HG02870 (cell line): ENCODE data around the gene ZNF30.
"Not testable (repeated sequence)": the region's sequence is repeated elsewhere in the genome, so short reads cannot be mapped to it uniquely, and the experiment has no call there.

Experiments used
- ATAC-seq: cut with Tn5 transposase; IDR thresholded peaks from one replicate; pipeline ENCODE4 v1.9.1; 2021; ENCODE audit warnings: mild to moderate bottlenecking, moderate library complexity; ENCODE audit not compliant: unreplicated experiment

Gene ZNF30

GRCh38 chr19:34960103-34960805, 33.6 kb downstream of the ZNF30 start:
- no peak for ATAC-seq

GRCh38 chr19:34960940-34961679, 34.4 kb downstream of the ZNF30 start:
- no peak for ATAC-seq

GRCh38 chr19:34961775-34962686, 35.3 kb downstream of the ZNF30 start:
- no peak for ATAC-seq

GRCh38 chr19:34962687-34963572, 36.2 kb downstream of the ZNF30 start:
- no peak for ATAC-seq

GRCh38 chr19:34963573-34964406, 37.1 kb downstream of the ZNF30 start, which contains the start of gene ZNF792:
ZNF792 (minus strand) TSS chr19:34964229; CDS start chr19:34963662, 567 bp downstream.
- ATAC-seq: peak; percentile 57

- ATAC-seq: no peak
These were observed 37.9 kb downstream of the ZNF30 start for GRCh38 chr19:34964598-34964997.

GRCh38 chr19:34965505-34965904, 38.8 kb downstream of the ZNF30 start:
- not testable (repeated sequence) for ATAC-seq

- ATAC-seq: no peak
These were observed 40.8 kb downstream of the ZNF30 start for GRCh38 chr19:34967551-34967950.

- no peak for ATAC-seq
These were observed 43.0 kb downstream of the ZNF30 start for GRCh38 chr19:34969721-34970120.

GRCh38 chr19:34970185-34970780, 43.6 kb downstream of the ZNF30 start:
- ATAC-seq: not testable (repeated sequence)

GRCh38 chr19:34972163-34972705, 45.5 kb downstream of the ZNF30 start:
- ATAC-seq: no peak

- ATAC-seq: no peak
These were observed 47.9 kb downstream of the ZNF30 start for GRCh38 chr19:34974646-34975045.

GRCh38 chr19:34975056-34975455, 48.4 kb downstream of the ZNF30 start:
- no peak for ATAC-seq

GRCh38 chr19:34976611-34977010, 49.9 kb downstream of the ZNF30 start:
- no peak for ATAC-seq

GRCh38 chr19:34979819-34980640, 53.3 kb downstream of the ZNF30 start:
- ATAC-seq: no peak

- no peak for ATAC-seq
These were observed 55.6 kb downstream of the ZNF30 start for GRCh38 chr19:34982275-34982674.

- no peak for ATAC-seq
These were observed 57.1 kb downstream of the ZNF30 start for GRCh38 chr19:34983786-34984185.

GRCh38 chr19:34984287-34984686, 57.6 kb downstream of the ZNF30 start:
- ATAC-seq: no peak
